ENCODE results near the gene PRKCE. TPM values are rescaled to one million over a fixed set of nuclear protein-coding genes. Genes with fewer than 3 reads are reported as not detected.

Gene PRKCE
- total RNA-seq, 1 experiment from 2014 or later = 12.1 TPM

GRCh38 chr2:45799679-45800381 lies 148.4 kb downstream of the PRKCE start:
- DNase-seq (ENCODE audit: unreplicated experiment) = no peak
- CTCF ChIA-PET = interaction anchor here (0.6 kb wide), 1 partner anchor 106 kb away, joined by 3 read pairs; no protein-coding TSS in a partner anchor
- Mint-ChIP-seq H3K27ac (ENCODE audit: low read depth, unreplicated experiment) (no peak overlapping the region), H3K4me3 (ENCODE audit: unreplicated experiment) (no peak overlapping the region), H3K27me3 (ENCODE audit: insufficient read depth, unreplicated experiment) (no peaks in the 10 kb centered on the region), H3K4me1 (ENCODE audit: insufficient read depth, unreplicated experiment) (no peaks in the 10 kb centered on the region), H3K9me3 (ENCODE audit: unreplicated experiment) (no peaks in the 10 kb centered on the region), H3K36me3 (ENCODE audit: insufficient read depth, unreplicated experiment) (no peaks in the 10 kb centered on the region)
- intact Hi-C loops (cut with micrococcal nuclease) = no loop called here
- TF ChIP-seq CTCF (IDR thresholded peaks at IDR 0.05; ENCODE audit: unreplicated experiment) = no peak
- no TSS peak for BruUV-seq (replicated peaks)
- POLR2A ChIA-PET = no interaction called here

GRCh38 chr2:45802499-45803138 lies 151.1 kb downstream of the PRKCE start:
- BruUV-seq (replicated peaks) = no TSS peak
- Mint-ChIP-seq H3K9me3 (ENCODE audit: unreplicated experiment) (no peaks in the 10 kb centered on the region), H3K4me1 (ENCODE audit: insufficient read depth, unreplicated experiment) (peaks cover under 1% of the 10 kb centered on the region), H3K36me3 (ENCODE audit: insufficient read depth, unreplicated experiment) (no peaks in the 10 kb centered on the region), H3K27me3 (ENCODE audit: insufficient read depth, unreplicated experiment) (no peaks in the 10 kb centered on the region), H3K4me3 (ENCODE audit: unreplicated experiment) (no peak overlapping the region), H3K27ac (ENCODE audit: low read depth, unreplicated experiment) (no peak overlapping the region)
- ChIA-PET POLR2A (no interaction called here), CTCF (interaction anchor here (0.6 to 1.5 kb wide), 2 partner anchors 11 to 169 kb away, joined by 4 read pairs; no protein-coding TSS in a partner anchor)
- intact Hi-C loops (cut with micrococcal nuclease) = no loop called here
- no peak for TF ChIP-seq CTCF (IDR thresholded peaks at IDR 0.05; ENCODE audit: unreplicated experiment)
- no peak for DNase-seq (ENCODE audit: unreplicated experiment)

- Mint-ChIP-seq H3K4me1 (ENCODE audit: insufficient read depth, unreplicated experiment) (peaks cover 5% of the 10 kb centered on the region), H3K36me3 (ENCODE audit: insufficient read depth, unreplicated experiment) (no peaks in the 10 kb centered on the region), H3K27ac (ENCODE audit: low read depth, unreplicated experiment) (no peak overlapping the region), H3K27me3 (ENCODE audit: insufficient read depth, unreplicated experiment) (no peaks in the 10 kb centered on the region), H3K9me3 (ENCODE audit: unreplicated experiment) (no peaks in the 10 kb centered on the region), H3K4me3 (ENCODE audit: unreplicated experiment) (no peak overlapping the region)
- DNase-seq (ENCODE audit: unreplicated experiment) = no peak
- intact Hi-C loops (cut with micrococcal nuclease) = no loop called here
- CTCF ChIA-PET = interaction anchor here (0.9 to 1.7 kb wide), 4 partner anchors 12 to 161 kb away, joined by 4 to 8 read pairs (median 4); no protein-coding TSS in a partner anchor
- POLR2A ChIA-PET = interaction anchor here (1.8 to 2.2 kb wide), 2 partner anchors 11 to 16 kb away, joined by 4 read pairs; no protein-coding TSS in a partner anchor
- TF ChIP-seq CTCF (IDR thresholded peaks at IDR 0.05; ENCODE audit: unreplicated experiment) = no peak
- no TSS peak for BruUV-seq (replicated peaks)
Observed at GRCh38 chr2:45804987-45805755, 153.7 kb downstream of the PRKCE start.

All from MCF 10A (cell line).